Measurements from ENCODE around the gene PCP2. TPM values are rescaled to one million over a fixed set of nuclear protein-coding genes. Genes with fewer than 3 reads are reported as not detected.

The PCP2 gene
- total RNA-seq, 1 donor from 2014 or later = 1.5 TPM

DNA sequence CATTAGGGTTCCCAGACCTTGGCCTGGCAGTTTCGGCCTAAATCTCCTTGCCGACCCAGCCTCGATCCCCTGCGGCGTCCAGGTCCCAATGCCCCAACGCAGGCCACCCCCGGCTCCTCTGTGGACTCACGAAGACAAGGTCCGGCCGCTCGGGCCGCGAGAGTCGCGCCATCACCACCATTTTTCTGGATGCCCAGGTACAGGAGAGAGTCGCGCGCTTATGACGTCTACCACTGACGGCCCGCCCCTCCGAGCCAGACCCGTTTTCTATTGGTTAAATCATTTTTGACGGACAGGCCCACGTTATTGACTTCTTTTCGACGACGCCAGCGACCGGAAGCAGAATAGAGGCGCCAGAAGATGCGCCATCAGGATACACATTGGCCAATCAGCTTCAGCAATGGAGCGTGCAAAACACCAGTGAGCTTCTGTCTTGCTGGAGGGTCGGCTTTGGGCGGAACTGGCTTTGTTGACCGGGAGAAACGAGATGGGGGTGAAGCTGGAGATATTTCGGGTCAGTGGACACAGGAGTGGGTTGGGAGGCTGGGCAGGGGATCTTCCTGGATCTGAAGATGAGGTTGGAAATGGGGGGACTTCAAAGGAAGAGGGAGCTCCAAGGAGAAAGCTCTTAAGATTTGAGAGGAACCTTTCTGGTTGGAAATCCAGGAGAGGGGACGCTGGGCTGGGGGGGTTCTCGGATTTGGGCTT is 4.0 kb downstream of the PCP2 start, which contains the start of the genes PET100 and XAB2:
PET100 (plus strand) TSS at position 447 of the 708 bp plus-strand sequence; CDS start at position 488, 41 bp downstream.
XAB2 (minus strand) TSS at position 199 of the 708 bp plus-strand sequence; CDS start at position 181, 18 bp downstream.
- DNase-seq (ENCODE audit: low spot score in 2 of 2, unreplicated experiment in 2 of 2) = peak; percentile 91 to 97
- no peaks in the 10 kb centered on the region for H3K27me3 Mint-ChIP-seq (ENCODE audit: low read depth)
- TF ChIP-seq, protein P1, sequence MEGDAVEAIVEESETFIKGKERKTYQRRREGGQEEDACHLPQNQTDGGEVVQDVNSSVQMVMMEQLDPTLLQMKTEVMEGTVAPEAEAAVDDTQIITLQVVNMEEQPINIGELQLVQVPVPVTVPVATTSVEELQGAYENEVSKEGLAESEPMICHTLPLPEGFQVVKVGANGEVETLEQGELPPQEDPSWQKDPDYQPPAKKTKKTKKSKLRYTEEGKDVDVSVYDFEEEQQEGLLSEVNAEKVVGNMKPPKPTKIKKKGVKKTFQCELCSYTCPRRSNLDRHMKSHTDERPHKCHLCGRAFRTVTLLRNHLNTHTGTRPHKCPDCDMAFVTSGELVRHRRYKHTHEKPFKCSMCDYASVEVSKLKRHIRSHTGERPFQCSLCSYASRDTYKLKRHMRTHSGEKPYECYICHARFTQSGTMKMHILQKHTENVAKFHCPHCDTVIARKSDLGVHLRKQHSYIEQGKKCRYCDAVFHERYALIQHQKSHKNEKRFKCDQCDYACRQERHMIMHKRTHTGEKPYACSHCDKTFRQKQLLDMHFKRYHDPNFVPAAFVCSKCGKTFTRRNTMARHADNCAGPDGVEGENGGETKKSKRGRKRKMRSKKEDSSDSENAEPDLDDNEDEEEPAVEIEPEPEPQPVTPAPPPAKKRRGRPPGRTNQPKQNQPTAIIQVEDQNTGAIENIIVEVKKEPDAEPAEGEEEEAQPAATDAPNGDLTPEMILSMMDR (IDR thresholded peaks at IDR 0.05; ENCODE audit: unreplicated experiment) = no peak
- no peaks in the 10 kb centered on the region for H3K9me3 Mint-ChIP-seq
- H3K27ac Mint-ChIP-seq = peak within 1 kb of the TSS; percentile 99
- peak within 1 kb of the TSS; percentile 95 for H3K4me3 Mint-ChIP-seq
- peaks cover 8% of the 10 kb centered on the region for H3K36me3 Mint-ChIP-seq
- peaks cover 31% of the 10 kb centered on the region for H3K4me1 Mint-ChIP-seq

DNA sequence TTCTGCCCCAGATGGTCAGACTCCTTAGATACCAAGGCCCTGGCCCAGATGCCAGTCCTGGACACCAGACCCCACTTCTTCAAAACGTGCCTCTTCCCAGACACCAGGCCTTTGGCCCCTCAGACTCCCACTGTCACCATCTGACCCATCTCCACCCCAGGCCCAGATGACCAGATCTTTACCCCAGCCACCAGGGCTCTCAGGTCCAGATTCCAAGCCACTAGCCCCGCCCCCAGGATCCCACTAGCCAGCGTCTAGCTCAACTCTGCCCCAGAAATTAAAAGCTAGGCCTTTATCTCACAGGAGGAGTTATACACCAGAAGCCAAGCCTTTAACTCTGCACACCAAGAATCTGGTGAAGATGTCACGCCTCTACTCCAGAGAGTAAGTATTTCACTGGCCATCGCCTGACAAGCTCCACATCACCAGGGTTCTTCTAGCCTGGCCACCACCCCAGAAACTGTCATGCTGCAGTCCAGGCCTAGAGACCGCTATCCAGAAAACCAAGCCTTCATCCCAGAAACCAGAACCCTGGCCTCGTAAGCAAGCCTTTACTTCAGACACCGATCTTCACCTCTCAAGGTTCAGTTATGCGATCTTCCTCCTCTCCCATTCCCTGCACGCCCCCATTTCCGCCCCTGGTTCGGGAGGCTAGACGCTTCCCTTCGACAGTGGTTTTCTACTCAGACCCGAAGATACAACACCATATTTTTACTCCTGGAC is 4.8 kb downstream of the PCP2 start:
- H3K27ac Mint-ChIP-seq = peak overlapping the region; percentile 99
- peaks cover 9% of the 10 kb centered on the region for H3K36me3 Mint-ChIP-seq
- H3K4me3 Mint-ChIP-seq = peak overlapping the region; percentile 95
- peaks cover 31% of the 10 kb centered on the region for H3K4me1 Mint-ChIP-seq
- TF ChIP-seq, protein P1 (IDR thresholded peaks at IDR 0.05; ENCODE audit: unreplicated experiment) = no peak
- H3K9me3 Mint-ChIP-seq = no peaks in the 10 kb centered on the region
- no peak for DNase-seq (ENCODE audit: low spot score in 2 of 2, unreplicated experiment in 2 of 2)
- no peaks in the 10 kb centered on the region for H3K27me3 Mint-ChIP-seq (ENCODE audit: low read depth)

DNA sequence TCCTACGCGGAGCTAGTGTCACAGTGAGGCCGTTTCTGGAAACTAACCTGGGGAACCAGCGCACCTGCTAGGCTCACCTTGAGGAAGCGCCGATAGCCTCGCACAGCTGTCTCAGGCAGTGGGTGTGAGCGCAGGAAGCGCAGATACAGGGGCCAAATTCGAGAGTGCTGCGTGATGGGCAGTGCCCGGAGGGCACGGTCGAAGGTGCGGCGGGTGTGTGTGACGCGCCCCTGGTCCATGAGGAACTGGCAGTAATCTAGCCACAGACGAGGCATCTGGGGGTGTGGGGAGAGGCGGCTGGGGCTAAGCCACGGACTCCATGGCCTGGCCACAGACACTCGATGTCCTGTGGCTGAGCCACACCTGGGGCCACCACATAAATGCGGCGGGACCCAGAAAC is 6.4 kb downstream of the PCP2 start:
- TF ChIP-seq, protein P1 (IDR thresholded peaks at IDR 0.05; ENCODE audit: unreplicated experiment) = no peak
- Mint-ChIP-seq H3K27ac (no peak overlapping the region), H3K27me3 (ENCODE audit: low read depth) (no peaks in the 10 kb centered on the region), H3K36me3 (peaks cover 16% of the 10 kb centered on the region), H3K9me3 (no peaks in the 10 kb centered on the region), H3K4me1 (peaks cover 31% of the 10 kb centered on the region), H3K4me3 (peak overlapping the region; percentile 95)
- DNase-seq (ENCODE audit: low spot score in 2 of 2, unreplicated experiment in 2 of 2) = no peak

DNA sequence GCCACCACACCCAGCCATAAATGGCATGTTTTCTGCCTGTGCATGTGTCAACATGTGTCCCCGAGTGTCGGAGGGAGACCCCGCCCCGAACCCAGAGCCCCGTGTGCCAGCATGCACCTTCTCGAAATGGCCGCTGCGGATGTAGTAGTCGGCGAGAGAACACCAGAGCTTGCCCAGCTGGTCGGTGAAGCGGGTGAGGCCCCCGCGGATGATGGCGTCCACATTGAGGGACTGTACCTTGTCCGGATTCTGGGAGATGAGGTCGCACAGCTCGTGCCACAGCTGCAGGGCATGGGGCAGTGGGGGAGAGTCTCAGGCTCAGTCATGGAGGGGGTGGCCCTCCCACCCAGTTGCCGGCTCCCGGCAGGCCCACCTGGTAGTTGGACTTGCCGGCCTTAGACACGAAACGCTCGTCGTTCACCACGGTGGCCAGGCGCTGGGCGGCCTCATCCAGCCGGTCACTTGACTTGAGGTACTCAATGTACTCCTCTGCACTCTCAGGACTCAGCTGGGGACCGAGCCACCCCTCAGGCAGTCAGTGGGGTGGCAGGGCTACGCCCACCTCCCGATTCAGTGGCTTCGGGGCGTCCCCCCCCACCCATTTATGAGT is 7.7 kb downstream of the PCP2 start:
- Mint-ChIP-seq H3K4me3 (no peak overlapping the region), H3K36me3 (peaks cover 25% of the 10 kb centered on the region), H3K27me3 (ENCODE audit: low read depth) (no peaks in the 10 kb centered on the region), H3K9me3 (no peaks in the 10 kb centered on the region), H3K4me1 (peaks cover 29% of the 10 kb centered on the region), H3K27ac (no peak overlapping the region)
- DNase-seq (ENCODE audit: low spot score in 2 of 2, unreplicated experiment in 2 of 2) = no peak
- TF ChIP-seq, protein P1 (IDR thresholded peaks at IDR 0.05; ENCODE audit: unreplicated experiment) = no peak

DNA sequence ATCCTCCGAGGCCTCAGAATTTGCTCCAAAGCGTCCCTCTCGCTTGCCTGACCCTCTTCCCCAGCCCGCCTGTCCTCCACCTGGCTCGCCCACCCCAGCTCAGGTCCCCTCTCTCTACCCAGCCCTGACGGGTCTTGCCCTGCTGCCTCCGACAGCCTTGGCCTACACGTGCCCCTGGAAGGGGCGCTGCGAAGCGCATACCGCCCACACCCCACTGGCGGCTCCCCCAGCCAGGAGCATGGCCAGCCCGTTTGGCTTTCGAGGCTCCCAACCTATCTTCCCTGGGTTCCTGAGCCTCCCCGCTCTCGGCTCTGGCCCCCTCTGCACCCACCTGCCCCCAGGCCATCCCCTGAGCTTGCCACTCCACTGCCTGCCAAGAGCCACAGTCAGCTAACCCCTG is 8.7 kb downstream of the PCP2 start:
- H3K27me3 Mint-ChIP-seq (ENCODE audit: low read depth) = no peaks in the 10 kb centered on the region
- H3K27ac Mint-ChIP-seq = no peak overlapping the region
- H3K4me3 Mint-ChIP-seq = no peak overlapping the region
- no peak for DNase-seq (ENCODE audit: low spot score in 2 of 2, unreplicated experiment in 2 of 2)
- peaks cover 20% of the 10 kb centered on the region for H3K4me1 Mint-ChIP-seq
- TF ChIP-seq, protein P1 (IDR thresholded peaks at IDR 0.05; ENCODE audit: unreplicated experiment) = no peak
- peaks cover 25% of the 10 kb centered on the region for H3K36me3 Mint-ChIP-seq
- H3K9me3 Mint-ChIP-seq = no peaks in the 10 kb centered on the region

Data from mesothelial cell of epicardium (in vitro differentiated cells).